WTC11 (cell line): ENCODE results near the gene CNTNAP2. TPM values are rescaled to one million over a fixed set of nuclear protein-coding genes. Genes with fewer than 3 reads are reported as not detected.

Experiments
- ATAC-seq: fragments of 200-7000 bp; cut with Tn5 transposase; 2 replicates; pipeline ENCODE4 v1.10.0; 2021; ENCODE audit warnings: mild to moderate bottlenecking, moderate library complexity
- CTCF ChIA-PET: fragments of 300-600 bp; sonication (Branson Sonifier 250); formaldehyde crosslinking; loops from one replicate; lab custom pipeline; 2021; ENCODE audit warnings: antibody characterized with exemption; lab: Charles Lee
- POLR2A ChIA-PET: fragments of 350-600 bp; sonication (Branson Sonifier 250); formaldehyde crosslinking; loops from one replicate; lab custom pipeline; 2021; ENCODE audit warnings: antibody characterized with exemption; lab: Charles Lee
- DNase-seq: peaks from one replicate; pipeline ENCODE4 v3.0.0; 2021; ENCODE audit warnings: low spot score
- H3K27ac Mint-ChIP-seq: 2 replicates; pipeline ENCODE4 v1.8.0; 2021; ENCODE audit warnings: mixed read lengths
- H3K27me3 Mint-ChIP-seq: 2 replicates; pipeline ENCODE4 v1.8.0; 2021; ENCODE audit warnings: low read depth, mild to moderate bottlenecking, moderate library complexity, mixed read lengths
- H3K36me3 Mint-ChIP-seq: 2 replicates; pipeline ENCODE4 v1.8.0; 2021; ENCODE audit warnings: mixed read lengths
- H3K4me1 Mint-ChIP-seq: 2 replicates; pipeline ENCODE4 v1.8.0; 2022; ENCODE audit warnings: mixed read lengths
- H3K4me3 Mint-ChIP-seq: 2 replicates; pipeline ENCODE4 v1.8.0; 2021; ENCODE audit warnings: mild to moderate bottlenecking, moderate library complexity, mixed read lengths
- H3K9me3 Mint-ChIP-seq: 2 replicates; pipeline ENCODE4 v1.8.0; 2021; ENCODE audit warnings: mixed read lengths
- AFF4 ChIP-seq: sonication (generic); formaldehyde crosslinking; IDR thresholded peaks from 2 replicates; pipeline ENCODE4 v1.8.1; 2023; ENCODE audit warnings: mild to moderate bottlenecking, missing genetic modification reagents, borderline replicate concordance
- ATF3 ChIP-seq: sonication (generic); formaldehyde crosslinking; conservative IDR thresholded peaks from 2 replicates; pipeline ENCODE4 v1.8.1; 2022; ENCODE audit warnings: mild to moderate bottlenecking, missing genetic modification reagents
- ATF6 ChIP-seq: sonication (generic); formaldehyde crosslinking; IDR thresholded peaks from 2 replicates; pipeline ENCODE4 v1.8.1; 2023; ENCODE audit warnings: mild to moderate bottlenecking, missing genetic modification reagents
- E2F4 ChIP-seq: sonication (generic); formaldehyde crosslinking; IDR thresholded peaks from 2 replicates; pipeline ENCODE4 v1.8.1; 2022; ENCODE audit warnings: low read depth, mild to moderate bottlenecking, moderate library complexity, missing genetic modification reagents, borderline replicate concordance
- FOXP4 ChIP-seq: sonication (generic); formaldehyde crosslinking; IDR thresholded peaks from 2 replicates; pipeline ENCODE4 v1.8.0; 2022; ENCODE audit warnings: mild to moderate bottlenecking, missing genetic modification reagents
- GABPB1 ChIP-seq: sonication (generic); formaldehyde crosslinking; IDR thresholded peaks from 2 replicates; pipeline ENCODE4 v1.8.1; 2023; ENCODE audit warnings: mild to moderate bottlenecking, missing genetic modification reagents
- GTF2I ChIP-seq: fragments of 250-450 bp; sonication (Bioruptor Pico); conservative IDR thresholded peaks from 2 replicates; pipeline ENCODE4 v1.4.0; 2021; ENCODE audit warnings: mild to moderate bottlenecking
- MAX ChIP-seq: sonication (generic); formaldehyde crosslinking; IDR thresholded peaks from 2 replicates; pipeline ENCODE4 v1.8.0; 2022; ENCODE audit warnings: mild to moderate bottlenecking, missing genetic modification reagents
- MLX ChIP-seq: sonication (generic); formaldehyde crosslinking; IDR thresholded peaks from 2 replicates; pipeline ENCODE4 v1.8.1; 2023; ENCODE audit warnings: mild to moderate bottlenecking, missing genetic modification reagents, moderate library complexity
- NFATC4 ChIP-seq: fragments of 250-450 bp; sonication (Bioruptor Pico); IDR thresholded peaks from 2 replicates; pipeline ENCODE4 v1.9.0; 2021; ENCODE audit warnings: mild to moderate bottlenecking
- NFE2L1 ChIP-seq: sonication (generic); formaldehyde crosslinking; IDR thresholded peaks from 2 replicates; pipeline ENCODE4 v1.8.1; 2023; ENCODE audit warnings: missing genetic modification reagents
- NFYB ChIP-seq: sonication (generic); formaldehyde crosslinking; conservative IDR thresholded peaks from 2 replicates; pipeline ENCODE4 v1.8.0; 2022; ENCODE audit warnings: low read depth, missing genetic modification reagents
- RORB ChIP-seq: fragments of 250-450 bp; sonication (Bioruptor Pico); IDR thresholded peaks from 2 replicates; pipeline ENCODE4 v1.9.0; 2021; ENCODE audit warnings: mild to moderate bottlenecking
- SMAD4 ChIP-seq: sonication (generic); formaldehyde crosslinking; IDR thresholded peaks from 2 replicates; pipeline ENCODE4 v1.8.0; 2022; ENCODE audit warnings: mild to moderate bottlenecking, missing genetic modification reagents
- SOX15 ChIP-seq: fragments of 250-450 bp; sonication (Bioruptor Pico); IDR thresholded peaks from 2 replicates; pipeline ENCODE4 v1.9.0; 2021; ENCODE audit warnings: mild to moderate bottlenecking
- TEAD4 ChIP-seq: sonication (generic); formaldehyde crosslinking; IDR thresholded peaks from 2 replicates; pipeline ENCODE4 v1.8.0; 2022; ENCODE audit warnings: mild to moderate bottlenecking, missing genetic modification reagents
- USF2 ChIP-seq: sonication (generic); formaldehyde crosslinking; IDR thresholded peaks from 2 replicates; pipeline ENCODE4 v1.8.1; 2023; ENCODE audit warnings: mild to moderate bottlenecking, missing genetic modification reagents, moderate library complexity
- ZBTB43 ChIP-seq: sonication (generic); formaldehyde crosslinking; IDR thresholded peaks from 2 replicates; pipeline ENCODE4 v1.8.1; 2023; ENCODE audit warnings: mild to moderate bottlenecking, missing genetic modification reagents
- ZMAT4 ChIP-seq: fragments of 250-450 bp; sonication (Bioruptor Pico); IDR thresholded peaks from 2 replicates; pipeline ENCODE4 v1.9.0; 2021; ENCODE audit warnings: mild to moderate bottlenecking
- ZNF232 ChIP-seq: sonication (generic); formaldehyde crosslinking; IDR thresholded peaks from 2 replicates; pipeline ENCODE4 v1.8.0; 2022; ENCODE audit warnings: mild to moderate bottlenecking, missing genetic modification reagents
- ZNF263 ChIP-seq: sonication (generic); formaldehyde crosslinking; IDR thresholded peaks from 2 replicates; pipeline ENCODE4 v1.8.1; 2022; ENCODE audit warnings: low read depth, mild to moderate bottlenecking, moderate library complexity, missing genetic modification reagents
- ZNF396 ChIP-seq: fragments of 250-450 bp; sonication (Bioruptor Pico); IDR thresholded peaks from 2 replicates; pipeline ENCODE4 v1.8.0; 2021; ENCODE audit warnings: mild to moderate bottlenecking, moderate library complexity, borderline replicate concordance
- ZNF416 ChIP-seq: fragments of 250-450 bp; sonication (Bioruptor Pico); IDR thresholded peaks from 2 replicates; pipeline ENCODE4 v1.9.0; 2021; ENCODE audit warnings: mild to moderate bottlenecking, inconsistent platforms
- ZNF671 ChIP-seq: fragments of 250-450 bp; sonication (Bioruptor Pico); IDR thresholded peaks from 2 replicates; pipeline ENCODE4 v1.8.0; 2021; ENCODE audit warnings: mild to moderate bottlenecking
- total RNA-seq: library from RNA; stranded (reverse); gene quantifications from 3 replicates; pipeline ENCODE4 v1.2.3, GENCODE V29; 2021

The CNTNAP2 gene
- total RNA-seq, 1 experiment from 2014 or later = 63.8 TPM

- no peaks in the 10 kb centered on the region for H3K4me1 Mint-ChIP-seq
- no peak overlapping the region for H3K4me3 Mint-ChIP-seq
- DNase-seq (no peak), ATAC-seq (no peak)
- TF ChIP-seq RORB (CRISPR knock-in tag) (no peak), ZMAT4 (CRISPR knock-in tag) (no peak), TEAD4 (CRISPR knock-in tag) (no peak), MLX (no peak), ZNF416 (CRISPR knock-in tag) (no peak), ZNF263 (CRISPR knock-in tag) (no peak), GTF2I (CRISPR knock-in tag) (no peak), ATF6 (no peak), GABPB1 (CRISPR knock-in tag) (no peak), NFATC4 (CRISPR knock-in tag) (no peak)
- peaks cover 3% of the 10 kb centered on the region; the same call in 1 of the 2 replicates for H3K27me3 Mint-ChIP-seq
- ChIA-PET POLR2A (no interaction called here), CTCF (no interaction called here)
- no peak overlapping the region for H3K27ac Mint-ChIP-seq
- no peaks in the 10 kb centered on the region for H3K9me3 Mint-ChIP-seq
- no peaks in the 10 kb centered on the region for H3K36me3 Mint-ChIP-seq
Measured at GRCh38 chr7:148044173-148044572, 1927.6 kb downstream of the CNTNAP2 start.

- ChIA-PET POLR2A (no interaction called here), CTCF (interaction anchor here (0.9 kb wide), 1 partner anchor 24 kb away, joined by 3 read pairs; no protein-coding TSS in a partner anchor)
- no peaks in the 10 kb centered on the region for H3K4me1 Mint-ChIP-seq
- H3K36me3 Mint-ChIP-seq = no peaks in the 10 kb centered on the region
- H3K4me3 Mint-ChIP-seq = no peak overlapping the region
- TF ChIP-seq TEAD4 (CRISPR knock-in tag) (no peak), ZNF671 (CRISPR knock-in tag) (no peak), MAX (CRISPR knock-in tag) (no peak), E2F4 (CRISPR knock-in tag) (no peak), FOXP4 (CRISPR knock-in tag) (no peak), ZNF232 (no peak), USF2 (CRISPR knock-in tag) (no peak), SOX15 (CRISPR knock-in tag) (no peak), AFF4 (CRISPR knock-in tag) (no peak), NFATC4 (CRISPR knock-in tag) (no peak), SMAD4 (CRISPR knock-in tag) (no peak), ZNF396 (CRISPR knock-in tag) (no peak), NFYB (CRISPR knock-in tag) (no peak), ATF3 (no peak), NFE2L1 (CRISPR knock-in tag) (no peak), ZBTB43 (CRISPR knock-in tag) (no peak)
- ATAC-seq (no peak), DNase-seq (no peak)
- no peaks in the 10 kb centered on the region for H3K27me3 Mint-ChIP-seq
- H3K27ac Mint-ChIP-seq = no peak overlapping the region
- H3K9me3 Mint-ChIP-seq = no peaks in the 10 kb centered on the region
Measured at GRCh38 chr7:148045521-148045920, 1928.9 kb downstream of the CNTNAP2 start.
